Measurements from ENCODE around the gene CCAR1.

The CCAR1 gene

DNA sequence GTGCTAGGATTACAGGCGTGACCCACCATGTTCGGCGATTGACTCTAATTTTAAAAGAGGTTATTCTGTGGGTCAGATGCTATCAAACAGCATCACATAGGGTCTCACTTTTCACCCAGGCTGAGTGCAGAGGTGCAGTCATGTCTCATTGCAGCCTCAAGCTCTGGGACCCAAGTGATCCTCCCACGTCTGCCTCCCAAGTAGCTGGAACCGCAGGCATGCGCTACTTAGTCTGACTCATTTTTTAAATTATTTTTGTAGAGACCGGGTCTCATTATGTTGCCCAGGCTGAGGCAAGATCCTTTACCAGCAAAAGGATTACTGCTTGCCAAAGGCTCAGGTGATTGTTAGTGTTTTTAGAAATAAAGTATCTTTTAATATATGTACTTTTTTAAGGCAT, 63.4 kb downstream of the CCAR1 start:
- TF ChIP-seq, protein P1, sequence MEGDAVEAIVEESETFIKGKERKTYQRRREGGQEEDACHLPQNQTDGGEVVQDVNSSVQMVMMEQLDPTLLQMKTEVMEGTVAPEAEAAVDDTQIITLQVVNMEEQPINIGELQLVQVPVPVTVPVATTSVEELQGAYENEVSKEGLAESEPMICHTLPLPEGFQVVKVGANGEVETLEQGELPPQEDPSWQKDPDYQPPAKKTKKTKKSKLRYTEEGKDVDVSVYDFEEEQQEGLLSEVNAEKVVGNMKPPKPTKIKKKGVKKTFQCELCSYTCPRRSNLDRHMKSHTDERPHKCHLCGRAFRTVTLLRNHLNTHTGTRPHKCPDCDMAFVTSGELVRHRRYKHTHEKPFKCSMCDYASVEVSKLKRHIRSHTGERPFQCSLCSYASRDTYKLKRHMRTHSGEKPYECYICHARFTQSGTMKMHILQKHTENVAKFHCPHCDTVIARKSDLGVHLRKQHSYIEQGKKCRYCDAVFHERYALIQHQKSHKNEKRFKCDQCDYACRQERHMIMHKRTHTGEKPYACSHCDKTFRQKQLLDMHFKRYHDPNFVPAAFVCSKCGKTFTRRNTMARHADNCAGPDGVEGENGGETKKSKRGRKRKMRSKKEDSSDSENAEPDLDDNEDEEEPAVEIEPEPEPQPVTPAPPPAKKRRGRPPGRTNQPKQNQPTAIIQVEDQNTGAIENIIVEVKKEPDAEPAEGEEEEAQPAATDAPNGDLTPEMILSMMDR (IDR thresholded peaks at IDR 0.05; ENCODE audit: control extremely low read depth, extremely low read depth, low read depth, missing control alignments), result no peak
- ChIA-PET CTCF (no interaction called here), POLR2A (no interaction called here)
- no peak for DNase-seq (ENCODE audit: extremely low spot score)

DNA sequence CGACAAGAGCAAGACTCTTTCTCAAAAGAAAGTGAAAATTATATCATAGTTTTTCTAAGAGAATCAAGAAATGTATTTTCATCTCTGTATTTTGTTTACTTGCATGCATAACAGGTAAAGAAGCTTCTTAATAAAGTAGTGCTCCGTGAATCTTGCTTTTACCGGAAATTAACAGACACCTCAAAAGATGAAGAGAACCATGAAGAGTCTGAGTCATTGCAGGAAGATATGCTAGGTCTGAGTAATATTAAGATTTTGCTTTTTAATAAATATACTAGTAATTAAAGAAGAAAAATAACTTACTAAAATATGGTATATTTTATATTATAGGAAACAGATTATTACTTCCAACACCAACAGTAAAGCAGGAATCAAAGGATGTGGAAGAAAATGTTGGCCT, 66.8 kb downstream of the CCAR1 start:
- ChIA-PET POLR2A (interaction anchor here (0.6 kb wide), 1 partner anchor 113 kb away, joined by 4 read pairs; no protein-coding TSS in a partner anchor), CTCF (interaction anchor here (1.1 to 1.7 kb wide), 3 partner anchors 13 to 24 kb away, joined by 3 to 4 read pairs (median 4); no protein-coding TSS in a partner anchor)
- no peak for DNase-seq (ENCODE audit: extremely low spot score)
- TF ChIP-seq, protein P1 (IDR thresholded peaks at IDR 0.05; ENCODE audit: control extremely low read depth, extremely low read depth, low read depth, missing control alignments), result no peak

DNA sequence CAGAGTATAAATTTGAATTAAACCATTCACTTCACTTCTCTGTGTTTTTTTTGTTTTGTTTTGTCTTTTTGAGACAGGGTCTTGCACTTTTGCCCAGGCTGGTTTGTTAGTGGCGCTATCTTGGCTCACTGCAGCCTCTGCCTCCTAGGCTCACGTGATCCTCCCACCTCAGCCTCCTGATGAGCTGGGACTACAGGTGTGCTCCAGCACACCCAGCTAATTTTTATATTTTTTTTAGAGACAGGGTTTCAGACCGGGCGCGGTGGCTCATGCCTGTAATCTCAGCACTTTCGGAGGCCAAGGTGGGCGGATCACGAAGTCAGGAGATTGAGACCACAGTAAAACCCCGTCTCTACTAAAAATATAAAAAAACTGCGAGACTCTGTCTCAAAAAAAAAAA, 69.4 kb downstream of the CCAR1 start:
- ChIA-PET CTCF (no interaction called here), POLR2A (no interaction called here)
- TF ChIP-seq, protein P1 (IDR thresholded peaks at IDR 0.05; ENCODE audit: control extremely low read depth, extremely low read depth, low read depth, missing control alignments), result no peak
- DNase-seq (ENCODE audit: extremely low spot score), result no peak

DNA sequence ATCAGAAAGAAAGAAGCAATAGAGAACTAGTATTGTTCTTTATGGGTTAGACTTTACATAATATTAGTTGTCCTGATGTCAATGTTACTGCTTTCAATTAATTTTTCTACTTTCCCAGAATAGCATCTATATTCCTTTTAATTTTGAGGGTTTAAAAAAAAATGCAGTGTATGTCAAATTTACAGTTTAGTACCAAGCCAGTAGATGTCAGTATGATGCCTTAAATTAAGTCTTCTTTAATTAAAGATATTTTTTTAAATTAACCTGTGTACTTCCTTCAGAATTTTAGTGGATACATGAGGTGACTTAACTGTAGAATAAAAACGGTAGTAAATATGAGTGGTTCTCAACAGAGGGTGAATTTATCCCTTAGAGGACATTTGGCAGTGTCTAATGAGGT, 71.1 kb downstream of the CCAR1 start:
- TF ChIP-seq, protein P1 (IDR thresholded peaks at IDR 0.05; ENCODE audit: control extremely low read depth, extremely low read depth, low read depth, missing control alignments), result no peak
- POLR2A ChIA-PET, result no interaction called here
- no peak for DNase-seq (ENCODE audit: extremely low spot score)
- CTCF ChIA-PET, result no interaction called here

DNA sequence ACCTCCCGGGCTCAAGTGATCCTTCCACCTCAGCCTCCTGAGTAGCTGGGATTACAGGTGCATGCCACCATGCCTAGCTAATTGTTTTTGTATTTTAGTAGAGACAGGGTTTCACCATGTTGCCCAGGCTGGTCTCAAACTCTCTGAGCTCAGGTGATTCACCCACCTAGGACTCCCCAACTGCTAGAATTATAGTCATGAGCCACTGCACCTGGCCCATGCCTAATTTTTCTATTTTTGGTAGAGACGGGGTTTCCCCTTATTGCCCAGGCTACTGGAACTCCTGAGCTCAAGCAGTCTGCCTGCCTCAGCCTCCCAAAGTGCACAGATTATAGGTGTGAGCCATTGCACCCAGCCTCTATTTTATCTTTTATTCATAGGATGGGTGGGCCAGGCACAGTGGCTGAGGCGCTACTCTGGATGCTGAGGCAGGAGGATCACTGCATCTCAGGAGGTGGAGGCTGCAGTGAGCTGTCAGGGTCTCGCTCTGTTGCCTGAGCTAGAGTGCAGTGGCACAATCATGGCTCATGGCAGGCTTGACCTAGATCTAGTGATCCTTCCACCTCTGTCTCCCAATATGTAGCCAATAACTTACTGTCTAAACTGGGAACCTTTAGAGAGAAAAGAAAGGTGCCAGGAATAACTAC, 75.0 kb downstream of the CCAR1 start:
- DNase-seq (ENCODE audit: extremely low spot score), result no peak
- CTCF ChIA-PET, result interaction anchor here (1.3 to 1.4 kb wide), 2 partner anchors 14 to 16 kb away, joined by 3 read pairs; no protein-coding TSS in a partner anchor
- POLR2A ChIA-PET, result no interaction called here
- TF ChIP-seq, protein P1 (IDR thresholded peaks at IDR 0.05; ENCODE audit: control extremely low read depth, extremely low read depth, low read depth, missing control alignments), result no peak

DNA sequence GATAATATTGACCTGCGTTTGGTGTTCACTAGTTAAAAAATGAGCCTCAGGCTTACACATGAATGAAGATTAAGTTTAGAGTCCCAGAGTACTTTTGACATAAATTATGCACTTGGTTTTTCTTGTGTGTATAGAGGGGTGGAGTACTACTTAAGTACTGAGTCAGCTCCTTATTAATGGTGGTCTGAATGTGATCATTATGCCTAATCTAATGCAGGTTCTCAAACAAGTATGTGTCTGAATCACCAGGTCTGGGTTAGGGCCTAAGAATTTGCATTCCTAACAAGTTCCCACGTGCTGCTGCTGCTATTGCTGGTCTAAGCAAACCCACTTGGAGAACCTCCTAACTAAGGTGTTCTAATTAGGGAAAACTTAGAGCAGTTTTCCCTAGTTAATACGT, 75.6 kb downstream of the CCAR1 start:
- TF ChIP-seq, protein P1 (IDR thresholded peaks at IDR 0.05; ENCODE audit: control extremely low read depth, extremely low read depth, low read depth, missing control alignments), result no peak
- DNase-seq (ENCODE audit: extremely low spot score), result no peak
- ChIA-PET POLR2A (no interaction called here), CTCF (interaction anchor here (1.4 kb wide), 1 partner anchor 16 kb away, joined by 3 read pairs; no protein-coding TSS in a partner anchor)
